Hindlimb muscle (tissue), 1 donor: ENCODE data around the gene GARIN5A. TPM values are rescaled to one million over a fixed set of nuclear protein-coding genes. Genes with fewer than 3 reads are reported as not detected.

Source experiments
- DNase-seq: peaks from one replicate; pipeline ENCODE4 v3.0.0-alpha.2; 2013
- polyA plus RNA-seq: library from polyadenylated mRNA; unstranded; fragments of 120-200 nt; gene quantifications from one replicate; pipeline ENCODE4 v1.2.1, GENCODE V29; 2013; ENCODE audit not compliant: insufficient read length

Gene GARIN5A
- polyA plus RNA-seq, 1 donor, result 6.8 TPM

- DNase-seq, result peak; percentile 56
Measured at GRCh38 chr19:50432221-50433028, 44.2 kb downstream of the GARIN5A start, which contains the start of gene MYBPC2. TSS of gene MYBPC2 (plus strand) at chr19:50432892. CDS start at chr19:50432954, 62 bp downstream.

- peak; percentile 89 for DNase-seq
Measured at GRCh38 chr19:50431343-50432220, 45.1 kb downstream of the GARIN5A start.

GRCh38 chr19:50430888-50431342 is 45.7 kb downstream of the GARIN5A start:
- no peak for DNase-seq

- no peak for DNase-seq
Measured at GRCh38 chr19:50428772-50429463, 47.7 kb downstream of the GARIN5A start.

GRCh38 chr19:50427997-50428425 is 48.6 kb downstream of the GARIN5A start:
- DNase-seq, result peak; percentile 91

- no peak for DNase-seq
Measured at GRCh38 chr19:50427318-50427925, 49.2 kb downstream of the GARIN5A start.

- DNase-seq, result no peak
Measured at GRCh38 chr19:50425581-50425980, 51.1 kb downstream of the GARIN5A start.

GRCh38 chr19:50423279-50424113 is 53.2 kb downstream of the GARIN5A start:
- no peak for DNase-seq

GRCh38 chr19:50422397-50423278 is 54.0 kb downstream of the GARIN5A start:
- DNase-seq, result no peak

GRCh38 chr19:50420808-50421207 is 55.8 kb downstream of the GARIN5A start:
- DNase-seq, result no peak

- DNase-seq, result no peak
Measured at GRCh38 chr19:50420127-50420526, 56.5 kb downstream of the GARIN5A start.

- DNase-seq, result no peak
Measured at GRCh38 chr19:50419580-50420035, 57.0 kb downstream of the GARIN5A start.

- DNase-seq, result no peak
Measured at GRCh38 chr19:50419022-50419579, 57.5 kb downstream of the GARIN5A start.

GRCh38 chr19:50418176-50419021 is 58.2 kb downstream of the GARIN5A start, which contains the start of gene SPIB:
TSS of gene SPIB (plus strand) at chr19:50418938. CDS start at chr19:50418963, 25 bp downstream.
- no peak for DNase-seq

- no peak for DNase-seq
Measured at GRCh38 chr19:50417111-50418081, 59.3 kb downstream of the GARIN5A start.
